Activated T-cell treated with anti-CD3 and anti-CD28 coated beads, Interleukin-2, amount 50 U/mL, for 48 hours (primary cell): ENCODE measurements around the gene RBM44.

Experiments used
- DNase-seq, 2 experiments: peaks; one replicate each; pipeline ENCODE4 v3.0.0-alpha.2; 2020

Gene RBM44

GRCh38 chr2:237886685-237887481 is 88.3 kb downstream of the RBM44 start:
- DNase-seq: no peak

GRCh38 chr2:237888389-237888788 is 89.8 kb downstream of the RBM44 start:
- DNase-seq: no peak

GRCh38 chr2:237889016-237889415 is 90.4 kb downstream of the RBM44 start:
- no peak for DNase-seq

- no peak for DNase-seq
Measured at GRCh38 chr2:237889811-237890210, 91.2 kb downstream of the RBM44 start.
